ENCODE results near the gene ELF4. TPM values are rescaled to one million over a fixed set of nuclear protein-coding genes. Genes with fewer than 3 reads are reported as not detected.

The ELF4 gene
- total RNA-seq, 1 donor from 2014 or later: 9.0 TPM

DNA sequence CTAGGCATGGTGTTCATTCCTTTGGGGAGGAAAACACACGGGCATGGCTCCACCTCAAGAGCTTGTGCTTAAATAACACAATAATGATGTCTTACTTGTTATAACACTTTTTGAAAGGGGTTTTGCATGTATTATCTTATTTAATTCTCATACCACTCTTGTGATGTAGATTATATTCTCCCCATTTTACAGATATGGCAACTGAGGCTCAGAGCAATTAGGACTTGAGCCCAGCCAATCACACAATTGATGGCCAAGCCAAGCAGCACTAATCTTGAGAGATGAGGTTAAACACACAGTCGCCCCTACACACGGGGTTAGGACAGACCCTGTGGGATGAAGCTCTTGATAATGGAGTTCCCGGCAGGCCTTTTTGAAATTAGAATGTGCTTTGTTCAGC is 82.7 kb downstream of the ELF4 start:
- TF ChIP-seq CTCF (IDR thresholded peaks at IDR 0.05; ENCODE audit: insufficient read depth, low read length, severe bottlenecking): no peak
- DNase-seq (ENCODE audit: low read depth) (no peak), FAIRE-seq (no peak)
- no peaks in the 10 kb centered on the region for H3K27me3 ChIP-seq (ENCODE audit: control insufficient read depth, insufficient read depth, low read length)
- no peak overlapping the region for H3K4me3 ChIP-seq (ENCODE audit: low read depth, low read length)
- peaks cover 3% of the 10 kb centered on the region for H3K36me3 ChIP-seq (ENCODE audit: control insufficient read depth, insufficient read depth, low read length)

DNA sequence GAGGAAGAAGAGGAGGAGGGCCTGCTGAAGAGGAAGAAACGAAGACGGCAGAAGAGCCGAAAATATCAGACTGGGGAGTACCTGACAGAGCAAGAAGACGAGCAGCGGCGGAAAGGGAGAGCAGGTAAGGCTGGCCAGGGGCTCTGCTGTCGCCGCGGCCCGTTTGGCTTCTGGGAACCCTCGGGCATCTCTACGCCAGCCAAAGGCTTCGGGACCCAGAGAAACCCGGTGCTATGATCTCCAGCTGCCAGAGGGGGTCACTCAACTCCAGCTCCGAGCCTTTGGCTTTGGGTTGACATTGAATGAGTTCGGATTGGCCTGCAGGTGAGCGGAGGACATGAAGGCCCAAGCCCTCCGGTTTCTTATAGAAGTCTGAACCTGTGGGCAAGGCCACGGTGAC is 85.0 kb downstream of the ELF4 start:
- TF ChIP-seq CTCF (IDR thresholded peaks at IDR 0.05; ENCODE audit: insufficient read depth, low read length, severe bottlenecking): no peak
- FAIRE-seq (no peak), DNase-seq (ENCODE audit: low read depth) (no peak)
- H3K4me3 ChIP-seq (ENCODE audit: low read depth, low read length): no peak overlapping the region
- peaks cover 3% of the 10 kb centered on the region for H3K36me3 ChIP-seq (ENCODE audit: control insufficient read depth, insufficient read depth, low read length)
- no peaks in the 10 kb centered on the region for H3K27me3 ChIP-seq (ENCODE audit: control insufficient read depth, insufficient read depth, low read length)

DNA sequence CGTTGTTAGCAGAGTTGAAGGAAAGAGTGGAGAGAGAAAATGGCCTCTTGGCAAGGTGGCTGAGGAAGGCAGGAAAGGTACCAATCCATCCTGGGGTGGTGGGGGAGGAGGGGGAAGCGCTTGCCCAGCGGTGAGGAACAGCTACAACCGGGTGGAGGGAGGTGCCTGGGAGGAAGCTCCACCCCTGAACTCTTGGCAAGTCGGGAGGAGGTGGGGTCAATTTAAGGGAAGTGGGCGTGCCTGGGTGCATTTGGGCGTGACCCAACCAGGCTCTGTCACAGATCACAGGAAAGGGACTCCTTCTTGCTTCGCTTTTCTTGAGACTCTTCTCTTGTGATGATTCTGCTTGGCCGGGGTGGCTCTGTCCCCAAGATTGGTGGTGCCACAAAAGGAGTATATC is 86.2 kb downstream of the ELF4 start:
- no peaks in the 10 kb centered on the region for H3K27me3 ChIP-seq (ENCODE audit: control insufficient read depth, insufficient read depth, low read length)
- no peak for TF ChIP-seq CTCF (IDR thresholded peaks at IDR 0.05; ENCODE audit: insufficient read depth, low read length, severe bottlenecking)
- DNase-seq (ENCODE audit: low read depth) (peak; percentile 73), FAIRE-seq (no peak)
- peaks cover 3% of the 10 kb centered on the region for H3K36me3 ChIP-seq (ENCODE audit: control insufficient read depth, insufficient read depth, low read length)
- H3K4me3 ChIP-seq (ENCODE audit: low read depth, low read length): no peak overlapping the region

DNA sequence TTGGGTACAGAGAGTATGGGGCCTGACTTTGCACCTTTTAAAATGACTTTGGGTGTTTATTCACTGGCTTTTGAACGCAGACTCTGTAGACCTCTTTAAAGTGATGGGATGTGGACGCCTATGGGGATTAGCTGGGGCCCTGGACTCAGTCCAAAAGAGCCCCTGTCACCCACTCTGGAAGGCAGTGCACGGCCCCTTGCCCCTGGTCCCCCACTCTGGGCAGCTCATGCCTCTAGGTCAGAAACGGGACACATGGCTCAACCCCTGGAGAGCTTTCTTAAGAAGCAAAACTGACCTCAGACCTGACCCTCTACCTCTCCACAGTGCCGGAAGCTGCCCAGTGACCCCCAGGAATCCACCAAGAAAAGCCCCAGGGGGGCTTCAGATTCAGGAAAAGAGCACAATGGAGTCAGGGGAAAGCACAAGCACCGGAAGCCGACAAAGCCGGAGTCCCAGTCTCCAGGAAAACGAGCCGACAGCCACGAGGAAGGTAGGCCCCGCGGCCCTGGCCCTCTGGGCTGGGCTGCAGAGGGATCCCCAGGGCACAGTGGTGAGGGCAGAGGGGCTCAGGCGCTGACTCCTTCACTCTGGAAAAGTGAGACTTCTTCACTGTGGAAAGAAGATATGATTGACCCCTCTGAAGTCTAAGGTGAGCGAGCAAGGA is 89.5 kb downstream of the ELF4 start:
- no peaks in the 10 kb centered on the region for H3K27me3 ChIP-seq (ENCODE audit: control insufficient read depth, insufficient read depth, low read length)
- no peak for TF ChIP-seq CTCF (IDR thresholded peaks at IDR 0.05; ENCODE audit: insufficient read depth, low read length, severe bottlenecking)
- H3K36me3 ChIP-seq (ENCODE audit: control insufficient read depth, insufficient read depth, low read length): peaks cover 1% of the 10 kb centered on the region
- no peak for DNase-seq (ENCODE audit: low read depth)
- H3K4me3 ChIP-seq (ENCODE audit: low read depth, low read length): no peak overlapping the region
- FAIRE-seq: no peak

GRCh38 chrX:130018143-130018542 is 92.2 kb downstream of the ELF4 start:
- DNase-seq (ENCODE audit: low read depth) (no peak), FAIRE-seq (no peak)
- H3K27me3 ChIP-seq (ENCODE audit: control insufficient read depth, insufficient read depth, low read length): no peaks in the 10 kb centered on the region
- no peak overlapping the region for H3K4me3 ChIP-seq (ENCODE audit: low read depth, low read length)
- no peak for TF ChIP-seq CTCF (IDR thresholded peaks at IDR 0.05; ENCODE audit: insufficient read depth, low read length, severe bottlenecking)
- peaks cover 1% of the 10 kb centered on the region for H3K36me3 ChIP-seq (ENCODE audit: control insufficient read depth, insufficient read depth, low read length)

GRCh38 chrX:130015181-130015580 is 95.1 kb downstream of the ELF4 start:
- H3K36me3 ChIP-seq (ENCODE audit: control insufficient read depth, insufficient read depth, low read length): peaks cover 1% of the 10 kb centered on the region
- DNase-seq (ENCODE audit: low read depth) (no peak), FAIRE-seq (no peak)
- H3K4me3 ChIP-seq (ENCODE audit: low read depth, low read length): no peak overlapping the region
- no peak for TF ChIP-seq CTCF (IDR thresholded peaks at IDR 0.05; ENCODE audit: insufficient read depth, low read length, severe bottlenecking)
- no peaks in the 10 kb centered on the region for H3K27me3 ChIP-seq (ENCODE audit: control insufficient read depth, insufficient read depth, low read length)
